Measurements from ENCODE around the gene PGLYRP4. TPM values are rescaled to one million over a fixed set of nuclear protein-coding genes. Genes with fewer than 3 reads are reported as not detected.

The PGLYRP4 gene
- polyA plus RNA-seq, 1 donor: not detected

- DNase-seq (ENCODE audit: low read depth): no peak
Observed at GRCh38 chr1:153375511-153375910, 26.9 kb upstream of the PGLYRP4 start, which contains the start of gene S100A12. TSS of gene S100A12 (minus strand) at chr1:153375621. CDS start at chr1:153374592, 1,029 bp downstream.

- DNase-seq (ENCODE audit: low read depth): no peak
Observed at GRCh38 chr1:153374071-153374470, 25.4 kb upstream of the PGLYRP4 start.

DNA sequence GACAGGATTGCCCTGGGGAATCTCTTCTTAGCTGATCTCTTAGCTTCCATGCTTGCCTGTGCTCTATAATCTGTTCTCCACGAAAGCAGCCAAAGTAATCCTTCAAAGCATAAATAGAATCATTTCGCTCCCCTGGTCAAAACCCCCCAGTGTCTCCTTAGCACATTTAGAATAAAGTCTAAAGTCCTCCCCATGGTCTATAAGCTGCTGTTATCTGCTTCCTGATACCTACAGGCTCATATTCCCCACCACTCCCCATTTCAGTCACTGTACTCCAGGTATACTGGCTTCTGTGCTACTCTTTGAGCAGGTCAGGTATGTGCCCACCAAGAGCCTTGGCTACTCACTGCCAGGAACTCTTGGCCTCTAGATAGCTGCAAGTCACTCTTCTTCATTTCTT is 23.9 kb upstream of the PGLYRP4 start:
- DNase-seq (ENCODE audit: low read depth): no peak

- DNase-seq (ENCODE audit: low read depth): no peak
Observed at GRCh38 chr1:153371231-153371630, 22.6 kb upstream of the PGLYRP4 start.

- DNase-seq (ENCODE audit: low read depth): no peak
Observed at GRCh38 chr1:153370146-153370545, 21.5 kb upstream of the PGLYRP4 start.

GRCh38 chr1:153368495-153368894 is 19.9 kb upstream of the PGLYRP4 start:
- DNase-seq (ENCODE audit: low read depth): no peak

DNA sequence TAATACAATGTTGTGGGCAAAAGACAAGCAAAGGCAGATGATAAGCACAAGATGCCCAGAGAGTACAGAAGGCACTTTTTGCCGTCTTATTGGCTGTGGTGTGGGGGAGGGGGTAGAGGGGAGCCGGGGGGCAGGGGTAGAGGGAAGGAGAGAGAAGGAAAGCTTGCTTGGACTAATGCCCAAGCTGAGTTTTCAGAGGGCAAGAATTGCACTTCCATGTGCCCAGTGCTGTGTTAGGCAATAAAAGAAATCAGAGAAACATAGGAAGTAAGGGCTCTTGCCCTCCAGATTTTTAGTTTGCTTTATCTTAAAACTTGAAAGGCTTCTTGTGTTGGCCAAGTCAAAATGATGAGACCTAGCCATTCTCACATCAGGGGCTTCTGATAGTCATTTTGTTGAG is 18.4 kb upstream of the PGLYRP4 start:
- no peak for DNase-seq (ENCODE audit: low read depth)

- DNase-seq (ENCODE audit: low read depth): no peak
Observed at GRCh38 chr1:153366261-153366660, 17.6 kb upstream of the PGLYRP4 start.

DNA sequence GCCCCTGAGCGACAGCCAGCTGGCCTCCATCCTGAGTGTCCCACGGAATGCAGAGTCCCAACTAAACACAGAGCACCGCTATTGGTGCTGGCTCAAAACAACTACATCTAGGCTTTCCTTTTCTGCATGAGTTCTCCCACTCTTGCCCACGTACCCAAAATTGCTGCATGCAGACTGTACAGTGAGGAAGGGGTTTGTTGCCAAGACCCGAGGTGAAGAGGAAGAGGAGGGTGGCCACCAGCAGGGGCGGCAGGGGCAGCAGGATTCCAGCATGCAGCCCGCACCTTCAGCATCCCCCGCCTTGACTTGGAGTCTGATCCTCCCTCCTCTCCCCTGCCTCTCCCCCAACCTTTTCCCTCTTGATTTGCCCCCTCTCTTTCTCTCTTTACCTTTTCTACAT is 17.1 kb upstream of the PGLYRP4 start:
- no peak for DNase-seq (ENCODE audit: low read depth)

- DNase-seq (ENCODE audit: low read depth): no peak
Observed at GRCh38 chr1:153364766-153365666, 16.4 kb upstream of the PGLYRP4 start.

GRCh38 chr1:153364156-153364555 is 15.5 kb upstream of the PGLYRP4 start:
- no peak for DNase-seq (ENCODE audit: low read depth)

GRCh38 chr1:153363641-153364040 is 15.0 kb upstream of the PGLYRP4 start:
- no peak for DNase-seq (ENCODE audit: low read depth)

- DNase-seq (ENCODE audit: low read depth): no peak
Observed at GRCh38 chr1:153362187-153362775, 13.6 kb upstream of the PGLYRP4 start.

DNA sequence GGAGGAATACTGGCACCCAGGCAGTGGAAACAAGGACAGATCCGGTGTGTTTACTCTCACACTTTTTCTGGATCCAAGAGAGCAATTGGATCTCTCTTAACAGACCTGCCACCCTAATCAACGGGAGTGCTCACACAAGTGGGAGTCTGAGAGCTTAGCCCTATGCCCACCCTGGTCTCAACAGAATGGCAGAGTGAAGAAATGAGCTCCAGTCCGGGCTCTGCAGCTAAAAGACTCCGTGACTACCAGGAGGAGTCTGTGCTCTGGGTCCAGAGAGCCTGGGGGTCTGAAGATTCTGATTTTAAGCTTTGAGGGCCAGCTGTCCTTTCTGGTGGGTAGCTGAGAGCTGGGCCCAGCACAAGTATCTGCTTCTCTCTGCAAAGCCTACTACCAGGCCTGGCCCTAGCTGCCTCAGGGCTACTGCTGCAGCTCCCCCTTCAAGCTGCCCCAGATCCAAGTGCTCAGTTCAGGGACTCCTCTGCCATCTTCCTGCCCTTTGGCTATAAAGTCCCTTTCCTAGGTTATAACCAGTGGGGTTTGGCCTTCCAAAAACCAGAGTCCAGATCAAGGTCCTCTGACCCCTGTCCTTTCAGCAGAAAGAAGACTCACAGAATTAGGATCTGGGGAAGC is 13.0 kb upstream of the PGLYRP4 start:
- no peak for DNase-seq (ENCODE audit: low read depth)

DNA sequence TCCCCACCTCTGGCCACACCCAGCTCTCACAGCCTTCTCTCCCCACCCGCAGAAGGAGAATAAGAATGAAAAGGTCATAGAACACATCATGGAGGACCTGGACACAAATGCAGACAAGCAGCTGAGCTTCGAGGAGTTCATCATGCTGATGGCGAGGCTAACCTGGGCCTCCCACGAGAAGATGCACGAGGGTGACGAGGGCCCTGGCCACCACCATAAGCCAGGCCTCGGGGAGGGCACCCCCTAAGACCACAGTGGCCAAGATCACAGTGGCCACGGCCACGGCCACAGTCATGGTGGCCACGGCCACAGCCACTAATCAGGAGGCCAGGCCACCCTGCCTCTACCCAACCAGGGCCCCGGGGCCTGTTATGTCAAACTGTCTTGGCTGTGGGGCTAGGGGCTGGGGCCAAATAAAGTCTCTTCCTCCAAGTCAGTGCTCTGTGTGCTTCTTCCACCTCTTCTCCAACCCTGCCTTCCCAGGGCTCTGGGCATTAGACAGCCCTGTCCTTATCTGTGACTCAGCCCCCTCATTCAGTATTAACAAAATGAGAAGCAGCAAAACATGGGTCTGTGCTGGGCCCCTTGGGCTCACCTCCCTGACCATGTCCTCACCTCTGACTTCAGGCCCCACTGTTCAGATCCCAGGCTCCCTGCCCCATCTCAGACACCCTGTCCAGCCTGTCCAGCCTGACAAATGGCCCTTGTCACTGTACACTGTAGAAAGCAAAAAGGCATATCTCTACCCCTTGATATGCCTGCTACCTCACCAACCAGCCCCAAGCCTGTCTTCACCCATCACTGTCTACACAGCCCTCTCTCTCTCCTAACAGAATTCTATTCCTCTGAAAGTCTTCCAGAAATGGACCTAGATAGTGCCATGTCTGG is 12.2 kb upstream of the PGLYRP4 start:
- DNase-seq (ENCODE audit: low read depth): no peak

DNA sequence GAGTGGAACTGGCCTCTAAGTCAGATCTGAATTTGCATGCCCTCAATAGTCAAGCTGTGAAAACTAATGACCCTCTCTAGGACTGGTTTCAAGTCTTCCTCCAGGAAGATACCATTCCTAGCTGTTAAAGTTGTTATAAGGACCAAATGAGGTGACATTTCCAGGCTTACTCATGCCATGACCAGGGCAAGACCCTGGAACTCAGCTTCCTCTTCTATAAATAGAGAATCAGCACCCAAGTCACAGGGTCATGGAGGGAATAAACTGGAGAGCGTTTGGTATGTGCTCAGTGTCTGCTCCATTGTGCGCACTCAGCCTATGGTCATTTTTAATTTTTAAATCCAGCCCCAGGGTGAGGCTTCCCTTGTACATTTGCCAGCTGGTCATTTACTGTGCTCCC is 11.5 kb upstream of the PGLYRP4 start:
- DNase-seq (ENCODE audit: low read depth): no peak

DNA sequence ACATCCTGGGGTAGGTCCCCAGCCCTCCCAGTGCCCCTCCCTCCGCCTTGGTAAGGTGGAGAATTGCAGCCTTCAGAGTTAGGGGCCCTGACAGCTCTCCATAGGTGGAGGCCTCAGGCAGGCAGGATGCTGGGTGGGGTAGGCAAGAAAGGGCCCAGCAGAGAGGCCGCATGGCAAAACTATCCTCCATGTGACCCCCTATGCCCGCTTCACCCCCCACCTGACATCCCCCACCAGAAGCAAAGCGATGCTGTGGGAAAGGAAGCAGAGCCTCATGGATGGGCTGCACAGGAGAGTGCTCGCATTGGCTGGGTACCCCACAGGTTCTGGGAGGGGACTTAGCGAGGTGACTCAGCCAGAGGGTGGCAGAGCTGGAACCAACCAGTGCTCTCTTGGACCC is 10.6 kb upstream of the PGLYRP4 start:
- DNase-seq (ENCODE audit: low read depth): no peak

GRCh38 chr1:153358691-153358975 is 10.0 kb upstream of the PGLYRP4 start:
- DNase-seq (ENCODE audit: low read depth): no peak

DNA sequence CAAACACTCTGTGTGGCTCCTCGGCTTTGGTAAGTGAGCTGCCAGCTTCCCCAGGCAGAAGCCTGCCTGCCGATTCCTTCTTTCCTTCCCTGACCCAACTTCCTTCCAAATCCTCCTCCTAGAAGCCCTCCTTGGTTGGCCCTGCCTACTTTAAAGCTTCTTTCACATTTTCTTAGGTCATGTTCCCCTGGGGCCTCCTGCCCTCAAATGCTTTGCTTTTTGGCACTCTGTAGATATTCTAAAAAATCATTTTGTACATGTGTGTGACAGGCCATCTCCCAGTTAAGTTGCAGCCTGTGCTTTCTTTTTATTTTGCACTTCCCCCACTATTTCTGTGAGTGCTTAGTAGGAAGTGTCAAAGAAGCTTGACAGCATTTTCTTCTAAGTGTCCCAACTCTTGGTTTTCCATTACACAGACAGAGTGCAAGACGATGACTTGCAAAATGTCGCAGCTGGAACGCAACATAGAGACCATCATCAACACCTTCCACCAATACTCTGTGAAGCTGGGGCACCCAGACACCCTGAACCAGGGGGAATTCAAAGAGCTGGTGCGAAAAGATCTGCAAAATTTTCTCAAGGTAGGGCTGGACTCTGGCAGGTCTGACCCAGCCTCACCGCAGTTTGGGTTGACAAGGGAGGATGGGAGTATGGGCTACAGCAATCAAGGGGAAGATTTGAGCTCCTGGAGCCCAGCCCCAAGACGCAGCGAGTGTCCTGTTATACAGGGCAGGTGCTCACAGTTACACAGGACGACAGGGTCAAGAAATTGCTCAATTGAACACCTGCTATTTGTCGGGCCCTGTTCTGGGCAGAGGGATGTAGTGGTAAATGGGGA is 9.4 kb upstream of the PGLYRP4 start, which contains the start of gene S100A9:
Gene S100A9 (plus strand): TSS at position 2 of the 838 bp plus-strand sequence. CDS start 430 bp downstream, at position 432.
- no peak for DNase-seq (ENCODE audit: low read depth)

GRCh38 chr1:153357076-153357852 is 8.6 kb upstream of the PGLYRP4 start:
- DNase-seq (ENCODE audit: low read depth): no peak
